GM12891 (cell line): ENCODE data around the gene ATP6V1C2.

Experiments used
- POLR2A ChIP-seq: IDR thresholded peaks from 2 replicates; pipeline ENCODE4 v1.6.1; 2011; ENCODE audit warnings: low read depth, low read length, control low read depth
- POLR2AphosphoS5 ChIP-seq: IDR thresholded peaks from 2 replicates; pipeline ENCODE4 v1.6.1; 2011; ENCODE audit warnings: low read depth, low read length, control low read depth
- SPI1 ChIP-seq: IDR thresholded peaks from 2 replicates; pipeline ENCODE4 v1.6.1; 2011; ENCODE audit warnings: low read depth, low read length, control low read depth
- TAF1 ChIP-seq: IDR thresholded peaks from 2 replicates; pipeline ENCODE4 v1.6.1; 2011; ENCODE audit warnings: low read depth, low read length, control low read depth

- TF ChIP-seq POLR2A (no peak), TAF1 (no peak), POLR2AphosphoS5 (no peak), SPI1 (no peak)
Observed at GRCh38 chr2:10675131-10675530, 46.3 kb upstream of the ATP6V1C2 start.
